AG04450 (cell line): Measurements from ENCODE around the gene OLFM1. TPM values are rescaled to one million over a fixed set of nuclear protein-coding genes. Genes with fewer than 3 reads are reported as not detected.
"Not testable (repeated sequence)": the region's sequence is repeated elsewhere in the genome, so short reads cannot be mapped to it uniquely, and the experiment has no call there.

Source experiments
- CTCF ChIA-PET: fragments of 300-600, 350-600 bp; formaldehyde crosslinking; extraction: SDS; loops from one replicate; lab custom pipeline; 2022; ENCODE audit warnings: antibody characterized with exemption, inconsistent platforms; lab: Charles Lee
- POLR2A ChIA-PET: fragments of 350-600 bp; formaldehyde crosslinking; extraction: SDS; loops from one replicate; lab custom pipeline; 2021; ENCODE audit warnings: antibody characterized with exemption, inconsistent platforms; lab: Yijun Ruan, JAX
- DNase-seq: peaks from one replicate; pipeline ENCODE4 v3.0.0-alpha.2; 2011; ENCODE audit warnings: low read depth, low spot score
- H3K27ac ChIP-seq: one replicate; pipeline ENCODE4 v1.5.1; 2012; ENCODE audit warnings: low read depth, low read length, control low read depth
- H3K27me3 ChIP-seq: one replicate; pipeline ENCODE4 v1.6.0; 2012; ENCODE audit warnings: low read length; ENCODE audit not compliant: control insufficient read depth, insufficient read depth
- H3K4me3 ChIP-seq: 2 replicates; pipeline ENCODE4 v1.5.1; 2011; ENCODE audit warnings: mild to moderate bottlenecking, low read depth, low read length, control low read depth
- H3K9me3 ChIP-seq: 2 replicates; pipeline ENCODE4 v1.5.1; 2012; ENCODE audit warnings: low read length; ENCODE audit not compliant: control insufficient read depth, insufficient read depth
- polyA plus RNA-seq: library from polyadenylated mRNA; depleted of rRNA; stranded (reverse); fragments of >200 nt; gene quantifications from 2 replicates; pipeline ENCODE4 v1.2.3, GENCODE V29; 2011
- TF ChIP-seq, protein P1 (sequence below): IDR thresholded peaks from 2 replicates; pipeline ENCODE4 v1.5.1; 2011; ENCODE audit warnings: low read depth, low read length, control low read depth, inconsistent platforms

The OLFM1 gene
- polyA plus RNA-seq, 1 experiment: 0.16 TPM

DNA sequence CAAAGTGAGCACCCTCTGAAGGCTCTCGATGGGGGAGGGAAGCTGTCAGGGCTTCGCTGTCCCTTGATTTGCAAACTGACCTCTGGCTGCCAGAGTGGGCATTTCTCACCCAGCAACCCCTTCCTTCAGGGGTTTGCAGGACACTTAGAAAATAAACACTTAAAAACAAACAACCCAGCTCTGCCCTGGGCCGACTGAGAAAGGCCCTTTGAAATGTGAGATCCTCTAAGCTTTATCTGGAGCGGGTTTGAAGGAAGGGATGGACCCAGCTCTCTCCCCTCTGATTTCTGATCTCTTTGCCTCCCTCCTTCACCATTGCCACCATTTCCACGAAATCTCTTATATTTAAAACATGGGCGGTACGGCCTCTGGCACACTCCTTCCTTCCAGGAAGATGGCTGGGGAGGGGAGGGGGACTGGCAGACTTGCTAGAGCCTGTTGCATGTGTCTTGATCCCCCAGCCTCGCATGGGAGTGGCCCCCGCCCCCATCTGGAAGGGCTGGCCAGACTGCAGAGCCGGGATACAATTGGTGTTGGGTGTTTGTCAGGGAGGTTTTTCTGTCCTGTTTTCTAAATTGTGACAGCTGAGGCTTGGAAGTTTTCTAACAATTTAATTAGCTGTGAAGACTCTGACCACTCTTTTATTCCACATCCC lies 20.2 kb downstream of the OLFM1 start:
- POLR2A ChIA-PET: no interaction called here
- no peaks in the 10 kb centered on the region for H3K27me3 ChIP-seq
- TF ChIP-seq, protein P1, sequence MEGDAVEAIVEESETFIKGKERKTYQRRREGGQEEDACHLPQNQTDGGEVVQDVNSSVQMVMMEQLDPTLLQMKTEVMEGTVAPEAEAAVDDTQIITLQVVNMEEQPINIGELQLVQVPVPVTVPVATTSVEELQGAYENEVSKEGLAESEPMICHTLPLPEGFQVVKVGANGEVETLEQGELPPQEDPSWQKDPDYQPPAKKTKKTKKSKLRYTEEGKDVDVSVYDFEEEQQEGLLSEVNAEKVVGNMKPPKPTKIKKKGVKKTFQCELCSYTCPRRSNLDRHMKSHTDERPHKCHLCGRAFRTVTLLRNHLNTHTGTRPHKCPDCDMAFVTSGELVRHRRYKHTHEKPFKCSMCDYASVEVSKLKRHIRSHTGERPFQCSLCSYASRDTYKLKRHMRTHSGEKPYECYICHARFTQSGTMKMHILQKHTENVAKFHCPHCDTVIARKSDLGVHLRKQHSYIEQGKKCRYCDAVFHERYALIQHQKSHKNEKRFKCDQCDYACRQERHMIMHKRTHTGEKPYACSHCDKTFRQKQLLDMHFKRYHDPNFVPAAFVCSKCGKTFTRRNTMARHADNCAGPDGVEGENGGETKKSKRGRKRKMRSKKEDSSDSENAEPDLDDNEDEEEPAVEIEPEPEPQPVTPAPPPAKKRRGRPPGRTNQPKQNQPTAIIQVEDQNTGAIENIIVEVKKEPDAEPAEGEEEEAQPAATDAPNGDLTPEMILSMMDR: no peak

DNA sequence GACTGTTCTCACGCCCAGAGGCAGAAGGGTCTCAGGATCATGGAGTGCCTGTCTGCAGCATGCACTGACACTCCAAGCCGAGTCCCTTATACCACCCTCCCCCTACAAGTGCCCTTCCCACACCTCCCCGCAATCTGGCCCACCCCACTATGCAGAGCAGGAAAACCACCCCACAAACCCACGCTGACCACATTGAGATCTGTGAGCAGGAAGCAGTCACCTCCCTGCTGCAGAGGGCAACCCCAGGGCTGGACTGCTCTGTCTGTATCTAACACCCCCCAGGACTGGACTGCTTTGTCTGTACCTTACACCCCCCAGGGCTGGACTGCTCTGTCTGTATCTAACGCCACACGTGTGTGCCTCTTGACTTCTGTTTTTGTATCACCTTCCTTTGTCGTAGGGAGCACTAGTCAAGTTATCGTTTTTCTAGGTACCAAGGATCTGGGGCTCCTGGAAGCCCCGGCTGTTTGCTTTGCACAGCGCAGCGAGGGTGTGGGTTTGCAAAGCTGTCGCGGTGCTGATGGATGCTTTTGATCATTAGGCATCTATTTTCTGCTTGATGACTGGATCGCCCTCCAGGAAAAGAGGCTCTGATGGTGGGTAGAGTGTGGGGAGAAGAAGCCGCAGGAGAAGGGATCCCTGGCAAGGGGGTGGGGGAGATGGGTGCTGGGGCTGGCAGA lies 21.5 kb downstream of the OLFM1 start:
- POLR2A ChIA-PET: no interaction called here
- H3K27me3 ChIP-seq: no peaks in the 10 kb centered on the region
- DNase-seq: no peak
- TF ChIP-seq, protein P1: no peak
- peaks cover 38% of the 10 kb centered on the region for H3K9me3 ChIP-seq
- no peak overlapping the region for H3K4me3 ChIP-seq
- H3K27ac ChIP-seq: no peak overlapping the region
- CTCF ChIA-PET: no interaction called here

More for the DNA sequence above, 20.2 kb downstream of the OLFM1 start:
- CTCF ChIA-PET: no interaction called here
- H3K9me3 ChIP-seq: peaks cover 26% of the 10 kb centered on the region
- no peak overlapping the region for H3K27ac ChIP-seq
- no peak overlapping the region for H3K4me3 ChIP-seq
- DNase-seq: no peak

DNA sequence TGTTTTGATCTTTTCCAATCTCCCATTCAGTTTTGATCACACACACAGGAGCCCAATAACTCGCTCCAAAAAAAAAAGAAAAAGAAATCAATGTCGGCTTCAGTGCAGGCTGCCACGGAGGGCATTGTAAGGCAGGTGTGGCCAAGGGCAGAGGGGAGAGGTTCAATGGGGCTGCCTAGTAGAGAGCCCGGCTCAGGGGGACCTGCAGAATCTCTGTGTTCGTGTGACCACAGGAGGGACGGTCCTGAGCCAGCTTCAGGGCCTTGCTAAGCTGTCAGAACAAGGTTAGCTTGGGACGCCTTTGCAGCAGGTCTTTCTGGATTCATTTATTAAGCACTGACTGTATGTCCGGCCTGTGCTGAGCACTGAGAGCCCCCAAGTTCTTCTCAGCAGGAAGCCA lies 22.2 kb downstream of the OLFM1 start:
- TF ChIP-seq, protein P1: no peak
- Histone ChIP-seq H3K27ac (no peak overlapping the region), H3K27me3 (no peaks in the 10 kb centered on the region), H3K9me3 (peaks cover 42% of the 10 kb centered on the region), H3K4me3 (no peak overlapping the region)
- CTCF ChIA-PET: no interaction called here
- POLR2A ChIA-PET: no interaction called here
- DNase-seq: no peak

DNA sequence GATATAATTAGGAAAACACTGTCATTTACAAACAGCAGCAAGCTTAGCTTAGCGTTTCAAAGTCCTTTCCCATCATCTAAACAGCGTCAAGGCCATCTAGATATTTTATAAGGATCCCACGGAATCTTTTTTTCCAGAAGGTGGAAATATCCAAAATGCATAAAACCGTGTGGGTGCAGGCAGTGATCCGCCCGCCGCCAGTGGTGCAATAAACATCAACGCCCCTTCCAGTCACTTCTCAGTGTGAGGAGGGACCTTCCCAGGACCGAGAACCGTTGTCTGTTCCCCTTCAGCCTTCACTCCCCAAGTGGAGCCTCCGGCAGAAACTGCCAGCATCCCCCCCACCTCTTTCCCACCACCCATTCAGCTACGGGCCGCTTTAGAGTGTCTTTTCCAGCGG lies 22.9 kb downstream of the OLFM1 start:
- TF ChIP-seq, protein P1: no peak
- Histone ChIP-seq H3K27me3 (no peaks in the 10 kb centered on the region), H3K9me3 (peaks cover 48% of the 10 kb centered on the region), H3K4me3 (no peak overlapping the region), H3K27ac (no peak overlapping the region)
- POLR2A ChIA-PET: no interaction called here
- CTCF ChIA-PET: no interaction called here
- DNase-seq: no peak

DNA sequence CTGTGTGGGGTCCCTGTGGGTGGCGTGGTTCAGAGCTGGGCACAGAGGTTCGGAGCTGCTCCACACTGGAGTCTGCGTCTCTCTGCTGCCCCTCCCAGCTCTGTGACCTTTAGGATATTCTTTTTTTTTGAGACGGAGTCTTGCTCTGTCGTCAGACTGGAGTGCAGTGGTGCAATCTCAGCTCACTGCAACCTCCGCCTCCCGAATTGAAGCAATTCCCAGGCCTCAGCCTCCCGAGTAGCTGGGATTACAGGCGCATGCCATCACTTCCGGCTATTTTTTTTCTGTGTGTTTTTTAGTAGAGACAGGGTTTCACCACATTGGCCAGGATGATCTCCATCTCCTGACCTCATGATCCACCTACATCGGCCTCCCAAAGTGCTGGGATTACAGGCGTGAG lies 24.1 kb downstream of the OLFM1 start:
- POLR2A ChIA-PET, CTCF ChIA-PET: not testable (repeated sequence)

More for the DNA sequence above, 24.1 kb downstream of the OLFM1 start:
- H3K27ac ChIP-seq, H3K4me3 ChIP-seq, DNase-seq, H3K27me3 ChIP-seq: not testable (repeated sequence)
- peaks cover 48% of the 10 kb centered on the region for H3K9me3 ChIP-seq
